ENCODE data around the gene FAM117A. TPM values are rescaled to one million over a fixed set of nuclear protein-coding genes. Genes with fewer than 3 reads are reported as not detected.
"Not testable (repeated sequence)": the region's sequence is repeated elsewhere in the genome, so short reads cannot be mapped to it uniquely, and the experiment has no call there.

Gene FAM117A
- total RNA-seq, 1 donor from 2014 or later, result 3.3 TPM

DNA sequence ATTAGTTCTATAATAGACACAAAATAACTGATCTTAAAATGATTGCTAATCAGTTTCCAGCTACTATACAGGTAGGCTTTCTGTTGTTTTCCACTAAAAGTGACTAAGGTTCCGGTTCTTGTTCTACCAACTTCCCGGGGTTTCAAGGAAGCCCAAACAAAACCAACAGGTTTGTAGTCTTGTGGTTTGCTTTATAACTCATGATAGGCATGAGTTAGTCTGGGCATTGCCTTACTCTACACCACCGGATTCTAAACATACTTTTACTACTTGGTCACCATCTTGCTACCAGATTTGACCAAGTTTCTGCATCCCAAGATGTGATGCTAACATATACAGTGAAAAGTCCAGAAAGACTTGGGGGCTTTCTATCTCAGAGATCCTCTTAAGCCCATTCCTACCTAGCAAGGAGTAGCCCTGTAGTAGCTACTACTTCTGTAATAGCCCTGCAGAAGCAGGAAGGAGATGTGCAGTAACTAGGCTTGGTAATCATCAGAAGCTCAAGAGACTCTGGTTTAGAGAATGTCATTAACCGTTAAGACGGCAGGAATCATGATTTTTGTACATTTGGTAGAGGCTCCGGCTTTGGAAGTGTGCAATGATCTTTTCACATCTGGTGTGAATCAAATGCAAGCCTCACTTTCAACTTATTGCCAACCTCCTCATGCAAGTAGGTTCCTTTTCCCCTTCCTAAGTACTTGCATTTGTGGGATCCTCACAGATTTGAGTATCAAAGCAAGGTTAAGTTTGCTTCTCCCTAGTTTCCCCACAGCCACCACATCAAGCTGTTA lies 1.6 kb downstream of the FAM117A start:
- no peak for DNase-seq (ENCODE audit: low spot score)
- no peaks in the 10 kb centered on the region for H3K9me3 Mint-ChIP-seq (ENCODE audit: low read depth)
- H3K36me3 Mint-ChIP-seq (ENCODE audit: low read depth), result no peaks in the 10 kb centered on the region
- H3K4me3 Mint-ChIP-seq (ENCODE audit: unreplicated experiment), result peak overlapping the region; percentile 82
- peaks cover 13% of the 10 kb centered on the region for H3K4me1 Mint-ChIP-seq (ENCODE audit: low read depth)
- peaks cover 16% of the 10 kb centered on the region for H3K27me3 Mint-ChIP-seq (ENCODE audit: low read depth)
- TF ChIP-seq, protein P1, sequence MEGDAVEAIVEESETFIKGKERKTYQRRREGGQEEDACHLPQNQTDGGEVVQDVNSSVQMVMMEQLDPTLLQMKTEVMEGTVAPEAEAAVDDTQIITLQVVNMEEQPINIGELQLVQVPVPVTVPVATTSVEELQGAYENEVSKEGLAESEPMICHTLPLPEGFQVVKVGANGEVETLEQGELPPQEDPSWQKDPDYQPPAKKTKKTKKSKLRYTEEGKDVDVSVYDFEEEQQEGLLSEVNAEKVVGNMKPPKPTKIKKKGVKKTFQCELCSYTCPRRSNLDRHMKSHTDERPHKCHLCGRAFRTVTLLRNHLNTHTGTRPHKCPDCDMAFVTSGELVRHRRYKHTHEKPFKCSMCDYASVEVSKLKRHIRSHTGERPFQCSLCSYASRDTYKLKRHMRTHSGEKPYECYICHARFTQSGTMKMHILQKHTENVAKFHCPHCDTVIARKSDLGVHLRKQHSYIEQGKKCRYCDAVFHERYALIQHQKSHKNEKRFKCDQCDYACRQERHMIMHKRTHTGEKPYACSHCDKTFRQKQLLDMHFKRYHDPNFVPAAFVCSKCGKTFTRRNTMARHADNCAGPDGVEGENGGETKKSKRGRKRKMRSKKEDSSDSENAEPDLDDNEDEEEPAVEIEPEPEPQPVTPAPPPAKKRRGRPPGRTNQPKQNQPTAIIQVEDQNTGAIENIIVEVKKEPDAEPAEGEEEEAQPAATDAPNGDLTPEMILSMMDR (IDR thresholded peaks at IDR 0.05), result no peak
- no peak overlapping the region for H3K27ac Mint-ChIP-seq (ENCODE audit: unreplicated experiment)

DNA sequence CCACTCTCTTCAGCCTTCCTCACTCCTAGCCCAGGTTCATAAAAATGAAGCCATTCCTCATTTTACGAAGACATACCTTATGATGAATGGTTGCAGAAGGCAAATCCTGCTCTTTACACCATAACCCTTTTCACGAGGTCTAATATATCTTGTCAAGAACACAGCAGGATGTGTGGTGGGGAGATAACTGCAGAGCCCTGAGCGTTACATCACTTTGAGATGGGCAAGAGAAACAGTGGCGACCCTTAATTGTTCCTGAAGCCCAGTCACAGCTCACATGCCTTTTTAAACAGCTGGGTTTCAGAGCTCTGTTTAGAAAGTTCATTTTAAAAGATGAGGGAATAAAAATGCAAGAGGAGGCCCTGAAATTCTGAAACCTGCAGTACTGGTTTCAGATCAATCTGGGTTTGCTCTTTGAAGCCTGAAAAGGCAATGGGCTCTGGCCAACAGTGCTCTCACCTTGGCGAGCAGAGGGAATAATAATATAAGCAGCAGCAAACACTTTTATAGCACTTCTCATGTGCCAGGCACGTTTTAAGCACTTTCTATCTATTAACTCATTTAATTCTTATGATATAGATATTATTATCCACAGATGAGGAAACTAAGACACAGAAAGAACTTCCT lies 2.9 kb downstream of the FAM117A start:
- no peaks in the 10 kb centered on the region for H3K36me3 Mint-ChIP-seq (ENCODE audit: low read depth)
- no peak overlapping the region for H3K4me3 Mint-ChIP-seq (ENCODE audit: unreplicated experiment)
- H3K27ac Mint-ChIP-seq (ENCODE audit: unreplicated experiment), result no peak overlapping the region
- H3K27me3 Mint-ChIP-seq (ENCODE audit: low read depth), result peaks cover 4% of the 10 kb centered on the region
- H3K9me3 Mint-ChIP-seq (ENCODE audit: low read depth), result no peaks in the 10 kb centered on the region
- no peak for DNase-seq (ENCODE audit: low spot score)
- peaks cover 13% of the 10 kb centered on the region for H3K4me1 Mint-ChIP-seq (ENCODE audit: low read depth)
- TF ChIP-seq, protein P1 (IDR thresholded peaks at IDR 0.05), result no peak

GRCh38 chr17:49760296-49760695 lies 3.6 kb downstream of the FAM117A start:
- Mint-ChIP-seq H3K9me3 (ENCODE audit: low read depth) (no peaks in the 10 kb centered on the region), H3K4me1 (ENCODE audit: low read depth) (peaks cover 13% of the 10 kb centered on the region), H3K36me3 (ENCODE audit: low read depth) (no peaks in the 10 kb centered on the region), H3K27ac (ENCODE audit: unreplicated experiment) (no peak overlapping the region), H3K4me3 (ENCODE audit: unreplicated experiment) (no peak overlapping the region), H3K27me3 (ENCODE audit: low read depth) (no peaks in the 10 kb centered on the region)
- DNase-seq (ENCODE audit: low spot score), result no peak
- TF ChIP-seq, protein P1 (IDR thresholded peaks at IDR 0.05), result no peak

- H3K9me3 Mint-ChIP-seq (ENCODE audit: low read depth), result no peaks in the 10 kb centered on the region
- no peaks in the 10 kb centered on the region for H3K27me3 Mint-ChIP-seq (ENCODE audit: low read depth)
- H3K27ac Mint-ChIP-seq (ENCODE audit: unreplicated experiment), result no peak overlapping the region
- DNase-seq (ENCODE audit: low spot score), result no peak
- H3K4me3 Mint-ChIP-seq (ENCODE audit: unreplicated experiment), result no peak overlapping the region
- H3K36me3 Mint-ChIP-seq (ENCODE audit: low read depth), result no peaks in the 10 kb centered on the region
- peaks cover 7% of the 10 kb centered on the region for H3K4me1 Mint-ChIP-seq (ENCODE audit: low read depth)
- TF ChIP-seq, protein P1 (IDR thresholded peaks at IDR 0.05), result no peak
These were observed 4.7 kb downstream of the FAM117A start for GRCh38 chr17:49759203-49759602.

DNA sequence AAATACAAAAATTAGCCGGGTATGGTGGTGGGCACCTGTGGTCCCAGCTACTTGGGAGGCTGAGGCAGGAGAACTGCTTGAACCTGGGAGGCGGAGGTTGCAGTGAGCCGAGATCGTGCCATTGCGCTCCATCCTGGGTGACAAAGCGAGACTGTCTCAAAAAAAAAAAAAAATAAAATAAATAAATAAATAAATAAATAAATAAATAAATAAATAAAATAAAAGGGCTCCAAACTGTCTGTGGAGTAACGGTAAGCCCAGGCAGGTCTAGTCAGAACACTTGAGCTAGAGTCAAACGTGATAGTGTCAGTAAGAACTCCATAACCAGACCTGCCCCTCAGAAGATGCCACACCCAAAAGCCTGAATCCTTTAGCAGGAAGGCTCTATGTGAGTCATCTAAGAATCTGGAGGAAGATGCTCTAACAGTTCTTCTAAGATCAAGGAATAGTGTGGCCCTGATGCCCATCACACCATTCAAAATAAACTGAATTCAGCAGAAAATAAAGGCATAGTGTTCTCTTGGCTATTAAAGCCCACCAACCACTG lies 5.4 kb downstream of the FAM117A start:
- not testable (repeated sequence) for H3K27me3 Mint-ChIP-seq (ENCODE audit: low read depth); H3K27ac Mint-ChIP-seq (ENCODE audit: unreplicated experiment); H3K36me3 Mint-ChIP-seq (ENCODE audit: low read depth); H3K4me1 Mint-ChIP-seq (ENCODE audit: low read depth); H3K9me3 Mint-ChIP-seq (ENCODE audit: low read depth); DNase-seq (ENCODE audit: low spot score); H3K4me3 Mint-ChIP-seq (ENCODE audit: unreplicated experiment)

Data from chondrocyte (in vitro differentiated cells).